K562 (cell line): ENCODE results near the gene UBE2L5. TPM values are rescaled to one million over a fixed set of nuclear protein-coding genes. Genes with fewer than 3 reads are reported as not detected.

ENCODE experiments used
- ATAC-seq: fragments of 200-7000 bp; cut with Tn5 transposase; 3 replicates; pipeline ENCODE4 v1.9.1; 2020; ENCODE audit warnings: moderate library complexity
- BruUV-seq: library from RNA; stranded (reverse); fragments of 400-500 nt; replicated peaks from 2 replicates; lab custom pipeline; 2021; lab: Mats Ljungman, UMichigan
- CTCF ChIA-PET: fragments of 300-600 bp; formaldehyde crosslinking; extraction: SDS; loops from one replicate; lab custom pipeline; 2021; ENCODE audit warnings: low intra/inter-chr PET ratio; lab: Yijun Ruan, JAX
- POLR2A ChIA-PET: fragments of 300-600, 350-650 bp; sonication (Branson Sonifier 250); formaldehyde crosslinking; extraction: SDS; loops from one replicate; lab custom pipeline; 2021; ENCODE audit warnings: antibody characterized with exemption, inconsistent platforms; lab: Yijun Ruan, JAX
- DNase-seq, 4 experiments: peaks; one replicate each; pipeline versions ENCODE4 v3.0.0 to v3.0.0-alpha.2; 2011 to 2018; ENCODE audit warnings: low spot score in 3 of 4, mixed read lengths in 3 of 4; ENCODE audit errors: extremely low read depth in 1 of 4
- FAIRE-seq: peaks from 2 replicates; lab custom pipeline; 2011; peaks lifted over from hg19 to GRCh38; lab: Jason Lieb, UNC
- H2AFZ ChIP-seq: 2 replicates; pipeline ENCODE4 v1.6.0; 2011; ENCODE audit warnings: low read depth, low read length, control low read depth, inconsistent platforms
- H3K27ac ChIP-seq: fragments of 200-600 bp; 3 replicates; pipeline ENCODE4 v1.8.0; 2011; ENCODE audit warnings: low read depth, mild to moderate bottlenecking, control low read depth, inconsistent platforms, low read length, moderate library complexity, mixed read lengths; ENCODE audit errors: extremely low read depth
- H3K27me3 ChIP-seq, 2 experiments: fragments of 300-600 bp in 1 of 2; 2 replicates in 1 of 2; 3 replicates in 1 of 2; pipeline versions ENCODE4 v1.6.0 to v1.8.0; 2011; ENCODE audit warnings: inconsistent platforms in 2 of 2, low read length in 2 of 2, mild to moderate bottlenecking in 1 of 2, mixed read lengths in 1 of 2, moderate library complexity in 1 of 2; ENCODE audit not compliant: control insufficient read depth in 2 of 2, insufficient read depth in 2 of 2
- H3K36me3 ChIP-seq: fragments of 300-600 bp; 3 replicates; pipeline ENCODE4 v1.8.0; 2011; ENCODE audit warnings: mild to moderate bottlenecking, low read length, inconsistent platforms; ENCODE audit not compliant: control insufficient read depth, insufficient read depth
- H3K4me1 ChIP-seq, 2 experiments: fragments of 200-600 bp in 1 of 2; replicated peaks in 1 of 2; 2 replicates in 1 of 2; 3 replicates in 1 of 2; pipeline versions ENCODE4 v1.5.1 to v1.8.0; 2011; ENCODE audit warnings: inconsistent platforms in 2 of 2, low read length in 2 of 2, mild to moderate bottlenecking in 1 of 2, mixed read lengths in 1 of 2, moderate library complexity in 1 of 2; ENCODE audit not compliant: control insufficient read depth in 2 of 2, insufficient read depth in 2 of 2
- H3K4me2 ChIP-seq: 2 replicates; pipeline ENCODE4 v1.6.1; 2011; ENCODE audit warnings: low read length, control low read depth, inconsistent platforms, mixed read lengths; ENCODE audit not compliant: insufficient read depth
- H3K4me3 ChIP-seq: fragments of 200-600 bp; sonication (generic), shearing (Covaris generic); 2 replicates; pipeline ENCODE4 v1.5.1; 2016; ENCODE audit warnings: control low read depth, inconsistent platforms
- H3K79me2 ChIP-seq: fragments of 200-600 bp; 3 replicates; pipeline ENCODE4 v1.8.0; 2011; ENCODE audit warnings: low read length, inconsistent platforms; ENCODE audit not compliant: control insufficient read depth, insufficient read depth
- H3K9ac ChIP-seq, 2 experiments: 2 replicates each; pipeline versions ENCODE4 v1.6.0 to v1.6.1; 2011; ENCODE audit warnings: low read depth in 2 of 2, low read length in 2 of 2, control low read depth in 1 of 2, inconsistent platforms in 1 of 2, mild to moderate bottlenecking in 1 of 2, mixed read lengths in 1 of 2; ENCODE audit not compliant: insufficient read depth in 1 of 2
- H3K9me1 ChIP-seq: one replicate; pipeline ENCODE4 v1.6.0; 2011; ENCODE audit warnings: inconsistent platforms, mild to moderate bottlenecking, low read length, moderate library complexity; ENCODE audit not compliant: control insufficient read depth, insufficient read depth
- H3K9me3 ChIP-seq: replicated peaks from 2 replicates; pipeline ENCODE4 v1.5.1; 2011; ENCODE audit warnings: low read depth, low read length, inconsistent platforms; ENCODE audit not compliant: control insufficient read depth, insufficient read depth
- H4K20me1 ChIP-seq: replicated peaks from 2 replicates; pipeline ENCODE4 v1.6.1; 2011; ENCODE audit warnings: low read length, inconsistent platforms, mixed read lengths; ENCODE audit not compliant: control insufficient read depth, insufficient read depth
- ARID1B ChIP-seq: fragments of 450-650 bp; IDR thresholded peaks from 2 replicates; pipeline ENCODE4 v1.6.1; 2016; ENCODE audit warnings: antibody characterized with exemption, mild to moderate bottlenecking, inconsistent platforms
- CHD2 ChIP-seq: IDR thresholded peaks from 2 replicates; pipeline ENCODE4 v1.6.1; 2011; ENCODE audit warnings: low read depth, low read length
- FOS ChIP-seq: IDR thresholded peaks from 3 replicates; pipeline ENCODE4 v1.6.1; 2011; ENCODE audit not compliant: insufficient read length; ENCODE audit errors: extremely low read depth
- MIER1 ChIP-seq: fragments of 450-650 bp; IDR thresholded peaks from 2 replicates; pipeline ENCODE4 v1.6.1; 2016; ENCODE audit warnings: antibody characterized with exemption, mild to moderate bottlenecking, low read depth
- PCBP1 ChIP-seq: fragments of 200-400 bp; formaldehyde crosslinking; IDR thresholded peaks from 2 replicates; pipeline ENCODE4 v1.6.1; 2018; ENCODE audit warnings: mild to moderate bottlenecking, low read depth, low read length; ENCODE audit not compliant: poor library complexity, severe bottlenecking
- POLR2G ChIP-seq: fragments of 200-400 bp; formaldehyde crosslinking; IDR thresholded peaks from 2 replicates; pipeline ENCODE4 v1.6.1; 2017; ENCODE audit warnings: low read depth, mild to moderate bottlenecking, antibody characterized with exemption, low read length, moderate library complexity
- SMAD4 ChIP-seq: fragments of 250-450 bp; sonication (Bioruptor Pico); conservative IDR thresholded peaks from 2 replicates; pipeline ENCODE4 v1.8.0; 2021; ENCODE audit warnings: inconsistent platforms, mild to moderate bottlenecking, moderate library complexity
- U2AF1 ChIP-seq: fragments of 200-400 bp; formaldehyde crosslinking; optimal IDR thresholded peaks from 2 replicates; pipeline ENCODE3; 2017; ENCODE audit warnings: mild to moderate bottlenecking, low read depth, low read length, moderate library complexity
- ZFPM2 ChIP-seq: fragments of 250-450 bp; sonication (Bioruptor Pico); IDR thresholded peaks from 2 replicates; pipeline ENCODE4 v1.5.1; 2022; ENCODE audit warnings: mild to moderate bottlenecking
- ZFX ChIP-seq: sonication (generic); formaldehyde crosslinking; IDR thresholded peaks from 2 replicates; pipeline ENCODE4 v1.8.0; 2022; ENCODE audit warnings: mild to moderate bottlenecking, missing genetic modification reagents, moderate library complexity
- WGBS: fragments of 100-300 bp; shearing (Covaris generic); methylation state at CpG from one replicate; pipeline ENCODE4 v1.1.6; 2016; ENCODE audit warnings: low coverage, mixed read lengths; ENCODE audit not compliant: insufficient coverage; ENCODE audit errors: missing lambda C conversion rate; 5-methylcytosine and 5-hydroxymethylcytosine counted together
- in situ Hi-C: fragments of 300-500 bp; cut with MboI; formaldehyde crosslinking; loops from 4 replicates; pipeline ENCODE4 v1.15.0; 2018; ENCODE audit warnings: inconsistent platforms, mixed read lengths
- intact Hi-C: fragments of 100-400 bp; cut with micrococcal nuclease; formaldehyde crosslinking; loops from 2 replicates; pipeline ENCODE4 v1.14.2; 2022
- polyA plus RNA-seq, 8 experiments: library from polyadenylated mRNA; depleted of rRNA in 4 of 8; stranded (reverse) in 5 of 8; unstranded in 3 of 8; fragments of >200 nt; fragmentation: Nextera tagmentation in 2 of 8; fragmentation: Illumina TruSeq in 1 of 8; extraction: Ambion mirVana in 2 of 8; extraction: Trizol in 1 of 8; gene quantifications; 2 replicates each; pipeline versions ENCODE4 v1.2.1 to v1.2.3, GENCODE V29; 2011 to 2014; ENCODE audit warnings: inconsistent platforms in 1 of 8, missing spikeins in 1 of 8
- total RNA-seq, 7 experiments: library from RNA; depleted of rRNA in 6 of 7; stranded (reverse); fragments of >200 nt in 6 of 7; fragmentation: Illumina TruSeq in 2 of 7; extraction: Trizol in 2 of 7; gene quantifications; 2 replicates each; pipeline versions ENCODE4 v1.2.1 to v1.2.3, GENCODE V29; 2011 to 2021; ENCODE audit warnings: low replicate concordance in 1 of 7
- TF ChIP-seq, protein P1 (sequence below): fragments of 250-450 bp; sonication (Bioruptor Pico); IDR thresholded peaks from 2 replicates; pipeline ENCODE4 v1.8.0; 2021; ENCODE audit warnings: moderate library complexity, mild to moderate bottlenecking, inconsistent platforms
- TF ChIP-seq, protein P2 (sequence below): fragments of 150-350 bp; IDR thresholded peaks from 2 replicates; pipeline ENCODE4 v1.6.1; 2014; ENCODE audit warnings: low read depth, mild to moderate bottlenecking, low read length, borderline replicate concordance
- TF ChIP-seq, protein P3 (sequence below): fragments of 250-450 bp; sonication (Bioruptor Pico); IDR thresholded peaks from 2 replicates; pipeline ENCODE4 v1.8.0; 2022; ENCODE audit warnings: inconsistent platforms

UBE2L5 gene
- total and polyA plus RNA-seq, 9 of the 15 experiments (the other 6 are each of a cell fraction or from before 2014, with no cell fraction given), result 0.22 to 1.5 (median 0.86) TPM; not detected in 6

DNA sequence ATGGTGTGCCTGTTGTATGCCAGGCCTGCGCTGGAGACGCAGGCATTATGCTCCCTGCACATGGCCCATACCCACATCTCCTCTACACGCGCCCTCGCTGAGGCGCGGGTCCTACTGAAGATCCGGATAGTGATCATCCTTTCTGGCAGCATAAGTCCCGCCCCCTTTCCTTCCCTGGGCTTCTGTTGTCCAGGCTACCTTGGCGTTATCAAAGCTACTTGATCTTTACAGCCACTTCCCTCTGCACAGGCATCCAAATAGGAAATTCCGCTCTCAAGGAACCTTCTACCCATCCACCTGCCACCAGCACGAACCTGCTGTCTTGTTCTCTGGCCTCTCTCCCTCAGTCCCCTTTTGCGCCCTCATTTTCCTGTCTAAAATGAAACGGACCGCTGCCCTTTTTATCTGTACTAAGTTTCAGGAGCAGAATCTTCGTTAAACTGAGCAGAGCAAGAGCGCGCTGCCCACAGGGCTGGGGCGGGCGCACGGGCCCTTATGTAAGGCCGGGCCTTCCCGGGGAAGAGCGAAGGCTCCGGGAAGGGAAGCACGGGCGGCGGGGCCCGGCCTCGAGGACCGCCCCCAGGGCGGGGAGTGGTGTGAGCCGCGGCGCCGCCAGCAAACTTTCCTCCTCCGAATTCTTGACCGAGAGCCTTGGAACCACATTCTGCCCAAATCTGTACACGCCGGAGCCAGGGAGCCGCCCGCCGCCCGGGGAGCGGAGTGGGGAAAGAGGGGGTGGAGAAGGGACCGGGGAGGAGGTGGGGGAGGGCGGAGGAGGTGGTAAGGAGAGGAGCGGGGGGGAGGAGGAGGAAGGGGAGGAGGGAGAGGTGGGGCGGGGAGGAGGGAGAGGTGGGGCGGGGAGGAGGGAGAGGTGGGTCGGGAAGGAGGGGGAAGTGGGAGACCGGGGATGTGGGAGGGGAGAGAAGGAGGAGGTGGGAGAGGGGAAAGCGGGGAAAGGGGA lies 920 bp upstream of the UBE2L5 start:
- in situ Hi-C loops (no loop called here), intact Hi-C loops (no loop called here)
- Histone ChIP-seq H4K20me1 (no peaks in the 10 kb centered on the region), H3K27ac (0 out of 3 replicates have a peak overlapping the region, but pooled peaks have one; percentile 22), H3K4me3 (peak overlapping the region; percentile 46), H3K79me2 (no peaks in the 10 kb centered on the region), H2AFZ (peak overlapping the region; percentile 88), H3K4me2 (peak overlapping the region; percentile 76), H3K9ac (peak overlapping the region; percentile 20 to 81; a peak in 2 of 4 replicates), H3K9me3 (no peaks in the 10 kb centered on the region), H3K9me1 (no peaks in the 10 kb centered on the region), H3K27me3 (no peaks in the 10 kb centered on the region), H3K4me1 (peaks cover 4 to 7% of the 10 kb centered on the region in 2 experiments; a peak in 4 of 5 replicates), H3K36me3 (no peaks in the 10 kb centered on the region)
- FAIRE-seq (no peak), DNase-seq (peak; percentile 54 to 68 (median 63)), ATAC-seq (peak; percentile 66)
- 10% methylated on average over 17 of the region's 53 CpGs for WGBS
- CTCF ChIA-PET, result no interaction called here
- POLR2A ChIA-PET, result no interaction called here
- no TSS peak for BruUV-seq
- no peak for TF ChIP-seq ARID1B
- TF ChIP-seq, protein P1, sequence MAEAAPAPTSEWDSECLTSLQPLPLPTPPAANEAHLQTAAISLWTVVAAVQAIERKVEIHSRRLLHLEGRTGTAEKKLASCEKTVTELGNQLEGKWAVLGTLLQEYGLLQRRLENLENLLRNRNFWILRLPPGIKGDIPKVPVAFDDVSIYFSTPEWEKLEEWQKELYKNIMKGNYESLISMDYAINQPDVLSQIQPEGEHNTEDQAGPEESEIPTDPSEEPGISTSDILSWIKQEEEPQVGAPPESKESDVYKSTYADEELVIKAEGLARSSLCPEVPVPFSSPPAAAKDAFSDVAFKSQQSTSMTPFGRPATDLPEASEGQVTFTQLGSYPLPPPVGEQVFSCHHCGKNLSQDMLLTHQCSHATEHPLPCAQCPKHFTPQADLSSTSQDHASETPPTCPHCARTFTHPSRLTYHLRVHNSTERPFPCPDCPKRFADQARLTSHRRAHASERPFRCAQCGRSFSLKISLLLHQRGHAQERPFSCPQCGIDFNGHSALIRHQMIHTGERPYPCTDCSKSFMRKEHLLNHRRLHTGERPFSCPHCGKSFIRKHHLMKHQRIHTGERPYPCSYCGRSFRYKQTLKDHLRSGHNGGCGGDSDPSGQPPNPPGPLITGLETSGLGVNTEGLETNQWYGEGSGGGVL (CRISPR knock-in tag), result no peak
- TF ChIP-seq SMAD4 (CRISPR knock-in tag), result no peak
- TF ChIP-seq, protein P2, sequence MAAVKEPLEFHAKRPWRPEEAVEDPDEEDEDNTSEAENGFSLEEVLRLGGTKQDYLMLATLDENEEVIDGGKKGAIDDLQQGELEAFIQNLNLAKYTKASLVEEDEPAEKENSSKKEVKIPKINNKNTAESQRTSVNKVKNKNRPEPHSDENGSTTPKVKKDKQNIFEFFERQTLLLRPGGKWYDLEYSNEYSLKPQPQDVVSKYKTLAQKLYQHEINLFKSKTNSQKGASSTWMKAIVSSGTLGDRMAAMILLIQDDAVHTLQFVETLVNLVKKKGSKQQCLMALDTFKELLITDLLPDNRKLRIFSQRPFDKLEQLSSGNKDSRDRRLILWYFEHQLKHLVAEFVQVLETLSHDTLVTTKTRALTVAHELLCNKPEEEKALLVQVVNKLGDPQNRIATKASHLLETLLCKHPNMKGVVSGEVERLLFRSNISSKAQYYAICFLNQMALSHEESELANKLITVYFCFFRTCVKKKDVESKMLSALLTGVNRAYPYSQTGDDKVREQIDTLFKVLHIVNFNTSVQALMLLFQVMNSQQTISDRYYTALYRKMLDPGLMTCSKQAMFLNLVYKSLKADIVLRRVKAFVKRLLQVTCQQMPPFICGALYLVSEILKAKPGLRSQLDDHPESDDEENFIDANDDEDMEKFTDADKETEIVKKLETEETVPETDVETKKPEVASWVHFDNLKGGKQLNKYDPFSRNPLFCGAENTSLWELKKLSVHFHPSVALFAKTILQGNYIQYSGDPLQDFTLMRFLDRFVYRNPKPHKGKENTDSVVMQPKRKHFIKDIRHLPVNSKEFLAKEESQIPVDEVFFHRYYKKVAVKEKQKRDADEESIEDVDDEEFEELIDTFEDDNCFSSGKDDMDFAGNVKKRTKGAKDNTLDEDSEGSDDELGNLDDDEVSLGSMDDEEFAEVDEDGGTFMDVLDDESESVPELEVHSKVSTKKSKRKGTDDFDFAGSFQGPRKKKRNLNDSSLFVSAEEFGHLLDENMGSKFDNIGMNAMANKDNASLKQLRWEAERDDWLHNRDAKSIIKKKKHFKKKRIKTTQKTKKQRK, result no peak
- TF ChIP-seq MIER1, result no peak
- TF ChIP-seq, protein P3, sequence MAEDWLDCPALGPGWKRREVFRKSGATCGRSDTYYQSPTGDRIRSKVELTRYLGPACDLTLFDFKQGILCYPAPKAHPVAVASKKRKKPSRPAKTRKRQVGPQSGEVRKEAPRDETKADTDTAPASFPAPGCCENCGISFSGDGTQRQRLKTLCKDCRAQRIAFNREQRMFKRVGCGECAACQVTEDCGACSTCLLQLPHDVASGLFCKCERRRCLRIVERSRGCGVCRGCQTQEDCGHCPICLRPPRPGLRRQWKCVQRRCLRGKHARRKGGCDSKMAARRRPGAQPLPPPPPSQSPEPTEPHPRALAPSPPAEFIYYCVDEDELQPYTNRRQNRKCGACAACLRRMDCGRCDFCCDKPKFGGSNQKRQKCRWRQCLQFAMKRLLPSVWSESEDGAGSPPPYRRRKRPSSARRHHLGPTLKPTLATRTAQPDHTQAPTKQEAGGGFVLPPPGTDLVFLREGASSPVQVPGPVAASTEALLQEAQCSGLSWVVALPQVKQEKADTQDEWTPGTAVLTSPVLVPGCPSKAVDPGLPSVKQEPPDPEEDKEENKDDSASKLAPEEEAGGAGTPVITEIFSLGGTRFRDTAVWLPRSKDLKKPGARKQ (CRISPR knock-in tag), result no peak
- peak; percentile 49 for TF ChIP-seq ZFX (CRISPR knock-in tag)
- TF ChIP-seq CHD2, result no peak
- TF ChIP-seq FOS, result no peak
- no peak for TF ChIP-seq U2AF1
- peak; percentile 48 for TF ChIP-seq POLR2G
- TF ChIP-seq ZFPM2 (CRISPR knock-in tag), result no peak
- peak; percentile 1 for TF ChIP-seq PCBP1
